Subcutaneous adipose tissue (tissue), 4 donors: ENCODE measurements around the gene GGACT. TPM values are rescaled to one million over a fixed set of nuclear protein-coding genes. Genes with fewer than 3 reads are reported as not detected.

Source experiments
- CTCF ChIP-seq: fragments of 450-650 bp; IDR thresholded peaks from one replicate; pipeline ENCODE4 v1.5.1; 2016; ENCODE audit warnings: low read depth, mild to moderate bottlenecking, control low read depth, antibody characterized with exemption, moderate library complexity
- total RNA-seq, 4 donors: library from RNA; depleted of rRNA; stranded (reverse); fragments of >200 nt; gene quantifications; one replicate each; pipeline ENCODE4 v1.1.0, GENCODE V29; 2016

GGACT gene
- total RNA-seq, 4 donors from 2014 or later, result 2.6 to 10.5 (median 4.2) TPM

DNA sequence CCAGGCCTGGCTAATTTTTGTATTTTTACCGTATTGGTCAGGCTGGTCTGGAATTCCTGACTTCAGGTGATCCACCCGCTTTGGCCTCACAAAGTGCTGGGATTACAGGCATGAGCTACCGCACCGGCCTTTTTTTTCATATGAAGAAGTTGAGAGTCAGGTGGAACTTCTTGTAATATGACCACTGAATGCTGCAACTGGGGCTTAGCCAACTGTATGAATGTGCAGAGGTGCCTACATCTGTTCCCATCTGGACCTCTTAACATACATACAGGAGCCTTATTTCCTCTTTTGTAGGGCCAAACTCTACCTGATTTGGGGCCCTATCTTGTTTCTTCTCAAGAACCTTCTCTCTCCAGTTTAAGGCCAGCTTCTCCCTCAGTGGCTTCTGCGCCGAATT, 11.9 kb upstream of the GGACT start:
- TF ChIP-seq CTCF, result no peak

GRCh38 chr13:100597253-100597652, 8.7 kb upstream of the GGACT start:
- no peak for TF ChIP-seq CTCF

- no peak for TF ChIP-seq CTCF
Measured at GRCh38 chr13:100596516-100596915, 7.9 kb upstream of the GGACT start.

DNA sequence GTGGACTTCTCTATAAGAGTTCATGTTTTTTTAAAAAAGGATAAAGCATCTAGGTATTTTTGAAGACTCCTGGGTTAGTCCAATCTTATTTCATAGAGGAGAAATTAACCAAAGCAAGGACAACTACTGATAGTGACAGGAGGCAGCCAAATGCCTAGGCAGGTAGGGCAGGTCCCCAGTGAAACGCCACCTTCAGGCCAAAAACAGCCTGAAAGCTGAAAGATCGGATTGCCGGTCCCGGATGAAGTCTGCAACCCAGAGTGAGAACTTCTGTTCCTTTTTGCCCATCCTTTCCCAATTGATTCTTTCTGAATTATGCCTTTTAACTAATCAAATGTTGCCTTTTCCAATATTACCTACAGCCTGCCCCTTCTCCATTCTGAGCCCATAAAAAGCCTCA, 6.1 kb upstream of the GGACT start:
- no peak for TF ChIP-seq CTCF

GRCh38 chr13:100594255-100594654, 5.7 kb upstream of the GGACT start:
- no peak for TF ChIP-seq CTCF

GRCh38 chr13:100589178-100589725, 663 bp upstream of the GGACT start:
- no peak for TF ChIP-seq CTCF

DNA sequence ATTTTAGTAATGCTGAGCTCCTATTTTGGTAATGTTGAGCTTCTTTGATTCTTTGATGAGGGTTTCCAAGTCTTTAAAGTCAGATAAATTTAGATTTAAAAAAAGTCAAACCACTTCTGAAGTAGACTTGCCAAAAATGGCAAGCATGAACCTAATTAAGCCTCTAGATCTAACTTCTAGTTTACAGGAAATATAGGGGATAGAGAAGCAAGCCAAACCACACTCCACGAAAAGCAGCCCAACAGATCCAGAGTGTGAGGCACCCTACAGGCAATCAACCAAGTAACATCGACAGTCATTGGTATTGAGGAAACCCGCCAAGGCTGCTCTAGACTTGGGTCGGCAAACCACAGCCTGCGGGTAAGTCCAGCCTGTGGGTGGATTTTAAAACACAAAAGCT, 3.7 kb downstream of the GGACT start:
- no peak for TF ChIP-seq CTCF
